Measurements from ENCODE around the gene AP5S1. TPM values are rescaled to one million over a fixed set of nuclear protein-coding genes. Genes with fewer than 3 reads are reported as not detected.

AP5S1 gene
- total RNA-seq, 1 experiment from 2014 or later: 18.3 TPM

DNA sequence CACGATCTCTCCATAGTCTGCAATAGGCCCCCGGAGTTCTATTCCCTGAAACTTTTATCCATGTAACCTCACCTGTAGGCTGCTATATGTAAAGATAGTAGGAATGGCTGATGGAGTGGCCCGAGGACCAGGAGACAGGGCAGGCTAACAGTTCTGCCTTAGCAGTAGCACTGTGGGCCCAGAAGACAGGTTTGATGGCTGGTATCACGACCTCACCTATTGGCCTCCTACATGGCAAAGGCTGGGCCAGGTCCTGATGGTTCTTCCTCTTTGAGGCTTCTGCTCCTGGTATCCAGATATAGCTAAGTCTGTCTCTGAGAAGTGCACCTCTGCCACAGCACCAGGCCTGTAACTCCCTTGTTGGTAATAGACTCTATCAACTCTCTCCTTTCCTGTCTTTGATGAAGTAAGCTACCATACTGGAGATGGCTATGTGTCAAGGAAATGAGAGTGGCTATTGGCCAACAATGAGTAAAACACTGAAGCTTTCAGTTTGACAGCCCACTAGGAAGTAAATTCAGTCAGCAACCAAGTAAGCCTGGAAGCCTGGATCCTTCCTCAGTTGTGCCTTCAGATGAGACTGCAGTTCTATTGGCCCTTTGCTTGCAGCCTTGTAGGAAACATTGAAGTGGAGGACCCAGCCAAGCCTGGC lies 44.8 kb upstream of the AP5S1 start:
- Histone ChIP-seq H3K4me1 (replicated peaks; ENCODE audit: insufficient read depth) (peaks cover 3% of the 10 kb centered on the region), H3K9me2 (ENCODE audit: insufficient read depth) (no peaks in the 10 kb centered on the region), H3K36me3 (ENCODE audit: low read depth) (no peaks in the 10 kb centered on the region), H3K27me3 (ENCODE audit: insufficient read depth, low read depth) (no peaks in the 10 kb centered on the region), H3K79me2 (ENCODE audit: low read depth) (no peaks in the 10 kb centered on the region), H2AFZ (no peak overlapping the region), H4K20me1 (ENCODE audit: insufficient read depth) (no peaks in the 10 kb centered on the region), H3K9me3 (ENCODE audit: insufficient read depth, low read depth) (no peaks in the 10 kb centered on the region), H3F3A (ENCODE audit: insufficient read depth, low read depth) (no peaks in the 10 kb centered on the region), H3K4me2 (no peak overlapping the region), H3K27ac (no peak overlapping the region), H3K4me3 (no peak overlapping the region)
- DNase-seq: no peak
- TF ChIP-seq, protein P1, sequence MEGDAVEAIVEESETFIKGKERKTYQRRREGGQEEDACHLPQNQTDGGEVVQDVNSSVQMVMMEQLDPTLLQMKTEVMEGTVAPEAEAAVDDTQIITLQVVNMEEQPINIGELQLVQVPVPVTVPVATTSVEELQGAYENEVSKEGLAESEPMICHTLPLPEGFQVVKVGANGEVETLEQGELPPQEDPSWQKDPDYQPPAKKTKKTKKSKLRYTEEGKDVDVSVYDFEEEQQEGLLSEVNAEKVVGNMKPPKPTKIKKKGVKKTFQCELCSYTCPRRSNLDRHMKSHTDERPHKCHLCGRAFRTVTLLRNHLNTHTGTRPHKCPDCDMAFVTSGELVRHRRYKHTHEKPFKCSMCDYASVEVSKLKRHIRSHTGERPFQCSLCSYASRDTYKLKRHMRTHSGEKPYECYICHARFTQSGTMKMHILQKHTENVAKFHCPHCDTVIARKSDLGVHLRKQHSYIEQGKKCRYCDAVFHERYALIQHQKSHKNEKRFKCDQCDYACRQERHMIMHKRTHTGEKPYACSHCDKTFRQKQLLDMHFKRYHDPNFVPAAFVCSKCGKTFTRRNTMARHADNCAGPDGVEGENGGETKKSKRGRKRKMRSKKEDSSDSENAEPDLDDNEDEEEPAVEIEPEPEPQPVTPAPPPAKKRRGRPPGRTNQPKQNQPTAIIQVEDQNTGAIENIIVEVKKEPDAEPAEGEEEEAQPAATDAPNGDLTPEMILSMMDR (conservative IDR thresholded peaks at IDR 0.05): no peak
- TF ChIP-seq EZH2 (IDR thresholded peaks at IDR 0.05; ENCODE audit: low read depth): no peak
- no TSS peak for BruUV-seq (replicated peaks)
- CTCF ChIA-PET: no interaction called here
- intact Hi-C loops (cut with micrococcal nuclease; ENCODE audit: unreplicated experiment): no loop called here
- POLR2A ChIA-PET (ENCODE audit: unreplicated experiment): interaction anchor here (0.6 kb wide), 1 partner anchor 8 kb away, joined by 3 read pairs; the partner anchor contains the start of gene ADISSP

DNA sequence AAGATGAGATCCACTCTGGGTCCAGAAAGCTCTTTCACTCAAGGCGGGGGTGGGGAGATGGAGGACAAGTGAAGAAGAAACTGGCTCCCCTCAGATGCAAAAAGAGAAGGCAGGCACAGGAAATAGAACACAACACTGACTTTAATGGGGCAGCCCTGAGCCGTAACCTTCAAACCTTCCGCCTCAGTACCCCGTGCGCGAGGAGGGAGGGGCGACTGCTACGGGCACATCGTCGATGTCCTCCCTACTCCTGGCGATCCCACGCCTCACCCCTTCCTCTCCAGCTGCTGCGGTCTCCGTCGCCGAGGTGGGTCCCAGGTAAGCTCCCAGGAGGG lies 43.0 kb upstream of the AP5S1 start:
- DNase-seq: no peak
- Histone ChIP-seq H3K79me2 (ENCODE audit: low read depth) (no peaks in the 10 kb centered on the region), H3K4me2 (peak overlapping the region; percentile 38; the same call in 1 of the 2 replicates), H3K36me3 (ENCODE audit: low read depth) (no peaks in the 10 kb centered on the region), H3K9me3 (ENCODE audit: insufficient read depth, low read depth) (no peaks in the 10 kb centered on the region), H3K4me3 (no peak overlapping the region), H3K4me1 (replicated peaks; ENCODE audit: insufficient read depth) (peaks cover 6% of the 10 kb centered on the region), H3K9me2 (ENCODE audit: insufficient read depth) (no peaks in the 10 kb centered on the region), H3F3A (ENCODE audit: insufficient read depth, low read depth) (peaks cover 9% of the 10 kb centered on the region; the same call in 1 of the 2 replicates), H3K27ac (no peak overlapping the region), H3K27me3 (ENCODE audit: insufficient read depth, low read depth) (no peaks in the 10 kb centered on the region), H4K20me1 (ENCODE audit: insufficient read depth) (0 out of 2 replicates have a peak, but pooled peaks cover 7% of the 10 kb centered on the region), H2AFZ (no peak overlapping the region)
- intact Hi-C loops (cut with micrococcal nuclease; ENCODE audit: unreplicated experiment): no loop called here
- POLR2A ChIA-PET (ENCODE audit: unreplicated experiment): interaction anchor here (0.6 to 0.8 kb wide), 2 partner anchors 323 to 384 kb away, joined by 4 to 7 read pairs; no protein-coding TSS in a partner anchor
- TF ChIP-seq EZH2 (IDR thresholded peaks at IDR 0.05; ENCODE audit: low read depth): no peak
- TF ChIP-seq, protein P1 (conservative IDR thresholded peaks at IDR 0.05): no peak
- BruUV-seq (replicated peaks): no TSS peak
- CTCF ChIA-PET: no interaction called here

DNA sequence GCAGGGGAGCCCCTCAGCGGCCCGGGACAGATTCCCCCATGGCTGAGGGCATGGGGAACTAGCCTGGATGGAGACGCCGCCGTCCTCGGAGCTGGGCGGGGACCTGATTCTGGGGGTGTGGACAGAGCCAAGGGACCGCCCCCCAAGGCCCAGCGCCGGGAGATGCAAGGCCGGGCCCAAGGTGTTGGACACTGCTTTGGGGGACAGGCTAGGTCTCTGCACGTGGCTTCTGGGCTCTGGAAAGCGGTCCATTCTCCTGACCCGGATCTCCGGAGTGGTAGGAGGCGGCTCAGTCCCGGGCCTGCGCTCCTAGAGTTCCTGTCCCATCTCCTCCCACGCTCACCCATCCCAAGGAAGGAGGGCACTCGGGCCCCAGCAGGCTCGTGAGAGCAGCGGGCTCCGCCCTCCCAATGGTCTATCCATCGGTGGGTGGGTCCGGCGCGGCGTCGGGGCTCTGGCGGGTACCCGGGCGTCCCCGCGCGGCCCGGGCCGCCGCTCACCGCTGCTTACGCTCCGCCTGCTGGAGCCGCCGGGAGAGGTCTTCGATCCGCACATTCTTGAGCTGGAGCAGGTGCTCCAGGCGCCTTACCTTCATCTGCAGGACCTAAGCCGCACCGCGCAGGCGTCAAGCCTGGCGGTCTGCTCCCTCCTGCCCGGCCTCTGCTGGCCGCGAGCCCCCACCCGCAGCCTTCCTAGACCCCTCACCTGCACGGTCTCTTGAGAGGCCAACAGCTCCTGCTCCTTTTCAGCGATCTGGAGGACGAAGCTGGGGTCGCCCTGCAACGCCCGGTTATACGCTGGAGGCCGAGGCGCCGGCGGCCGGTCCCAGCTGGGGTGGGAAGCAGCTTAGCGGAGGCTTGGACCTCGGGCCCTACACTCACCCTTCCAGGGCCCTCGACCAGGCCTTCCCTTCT lies 42.4 kb upstream of the AP5S1 start:
- Histone ChIP-seq H3K4me1 (replicated peaks; ENCODE audit: insufficient read depth) (peaks cover 10% of the 10 kb centered on the region), H3K79me2 (ENCODE audit: low read depth) (no peaks in the 10 kb centered on the region), H3K9me3 (ENCODE audit: insufficient read depth, low read depth) (no peaks in the 10 kb centered on the region), H3K27ac (no peak overlapping the region), H3K9me2 (ENCODE audit: insufficient read depth) (no peaks in the 10 kb centered on the region), H3K27me3 (ENCODE audit: insufficient read depth, low read depth) (no peaks in the 10 kb centered on the region), H2AFZ (no peak overlapping the region), H4K20me1 (ENCODE audit: insufficient read depth) (peaks cover 13% of the 10 kb centered on the region; the same call in 1 of the 2 replicates), H3K36me3 (ENCODE audit: low read depth) (no peaks in the 10 kb centered on the region), H3F3A (ENCODE audit: insufficient read depth, low read depth) (peaks cover 15% of the 10 kb centered on the region; the same call in 1 of the 2 replicates), H3K4me2 (peak overlapping the region; percentile 38), H3K4me3 (no peak overlapping the region)
- ChIA-PET POLR2A (ENCODE audit: unreplicated experiment) (interaction anchor here (0.6 to 0.8 kb wide), 5 partner anchors 9 to 383 kb away, joined by 3 to 7 read pairs (median 4); no protein-coding TSS in a partner anchor), CTCF (interaction anchor here (0.7 kb wide), 3 partner anchors 14 to 357 kb away, joined by 3 to 4 read pairs (median 4); no protein-coding TSS in a partner anchor)
- intact Hi-C loops (cut with micrococcal nuclease; ENCODE audit: unreplicated experiment): no loop called here
- no TSS peak for BruUV-seq (replicated peaks)
- TF ChIP-seq, protein P1 (conservative IDR thresholded peaks at IDR 0.05): no peak
- TF ChIP-seq EZH2 (IDR thresholded peaks at IDR 0.05; ENCODE audit: low read depth): no peak
- peak in 1 of 2 experiments; percentile 62 for DNase-seq

Measured in PC-9 (cell line).